Tibial artery (tissue), 4 donors: ENCODE measurements around the gene CTPS1.

Source experiments
- DNase-seq, 2 donors: peaks; one replicate each; pipeline ENCODE4 v3.0.0-alpha.2; 2019
- H3K27ac ChIP-seq, 2 donors: fragments of 200-600 bp; sonication (generic) in 1 of 2; 1 replicate in 1 of 2; 2 replicates in 1 of 2; pipeline ENCODE4 v1.5.1; 2018 to 2019; ENCODE audit warnings: mild to moderate bottlenecking in 1 of 2
- H3K27me3 ChIP-seq, 2 donors: fragments of 200-600 bp; sonication (generic) in 1 of 2; one replicate each; pipeline versions ENCODE4 v1.5.1 to v1.6.0; 2016 to 2019
- H3K36me3 ChIP-seq, 3 donors: fragments of 200-600 bp; sonication (generic) in 2 of 3; one replicate each; pipeline ENCODE4 v1.5.1; 2016 to 2019; ENCODE audit warnings: mild to moderate bottlenecking in 2 of 3
- H3K4me1 ChIP-seq, 4 donors: fragments of 200-600 bp; sonication (generic) in 2 of 4; 1 replicate in 3 of 4; 2 replicates in 1 of 4; pipeline ENCODE4 v1.5.1; 2016 to 2019
- H3K4me3 ChIP-seq, 2 donors: fragments of 200-600 bp; sonication (generic) in 1 of 2; 1 replicate in 1 of 2; 2 replicates in 1 of 2; pipeline ENCODE4 v1.5.1; 2018 to 2019; ENCODE audit warnings: mild to moderate bottlenecking in 2 of 2
- H3K9me3 ChIP-seq, 3 donors: fragments of 200-600 bp; sonication (generic) in 1 of 3; one replicate each; pipeline ENCODE4 v1.5.1; 2016 to 2019
- CTCF ChIP-seq, 2 experiments: fragments of 200-600 bp in 1 of 2; fragments of 450-650 bp in 1 of 2; IDR thresholded peaks; one replicate each; pipeline ENCODE4 v1.5.1; 2017 to 2019; ENCODE audit warnings: antibody characterized with exemption in 2 of 2, mild to moderate bottlenecking in 1 of 2, moderate library complexity in 1 of 2
- intact Hi-C: fragments of 100-400 bp; cut with DNase I; formaldehyde crosslinking; loops from one replicate; pipeline ENCODE4 v1.15.0; 2023; ENCODE audit warnings: low total_unique reads

CTPS1 gene

GRCh38 chr1:40979241-40980067 is at the start of gene CTPS1:
Gene CTPS1, plus strand, starts transcription at chr1:40979696. Its CDS starts 3,595 bp downstream, at chr1:40983291.
- Histone ChIP-seq H3K27me3 (no peaks in the 10 kb centered on the region), H3K9me3 (no peaks in the 10 kb centered on the region), H3K4me1 (peaks cover 0 to 73% (median 38%) of the 10 kb centered on the region in 4 donors), H3K4me3 (peak within 1 kb of the TSS; percentile 78 to 89), H3K27ac (peak within 1 kb of the TSS; percentile 91 to 97), H3K36me3 (peaks cover 0 to under 1% (median 0%) of the 10 kb centered on the region in 3 donors)
- intact Hi-C loops, result no loop called here
- peak in 1 of 2 experiments; percentile 22 for TF ChIP-seq CTCF (IDR thresholded peaks at IDR 0.05)
- peak; percentile 92 to 97 for DNase-seq

GRCh38 chr1:40930174-40930964 is 49.1 kb upstream of the CTPS1 start:
- intact Hi-C loops, result no loop called here
- peak in 1 of 2 donors; percentile 51 for DNase-seq
- no peak overlapping the region for H3K27ac ChIP-seq

GRCh38 chr1:40931601-40932000 is 47.9 kb upstream of the CTPS1 start:
- peak in 1 of 2 donors; percentile 24 for DNase-seq
- TF ChIP-seq CTCF (IDR thresholded peaks at IDR 0.05), result no peak
- H3K36me3 ChIP-seq, result no peaks in the 10 kb centered on the region
- H3K4me1 ChIP-seq, result peaks cover 0 to 5% (median 1%) of the 10 kb centered on the region in 4 donors
- no peaks in the 10 kb centered on the region for H3K9me3 ChIP-seq
- intact Hi-C loops, result no loop called here
- H3K27ac ChIP-seq, result no peak overlapping the region
- no peak overlapping the region for H3K4me3 ChIP-seq
- H3K27me3 ChIP-seq, result no peaks in the 10 kb centered on the region

More at GRCh38 chr1:40930174-40930964, 49.1 kb upstream of the CTPS1 start:
- Histone ChIP-seq H3K4me3 (no peak overlapping the region), H3K36me3 (no peaks in the 10 kb centered on the region), H3K4me1 (peaks cover 0 to 5% (median 0%) of the 10 kb centered on the region in 4 donors), H3K27me3 (no peaks in the 10 kb centered on the region), H3K9me3 (no peaks in the 10 kb centered on the region)
- TF ChIP-seq CTCF (IDR thresholded peaks at IDR 0.05), result no peak

GRCh38 chr1:40932006-40932405 is 47.5 kb upstream of the CTPS1 start:
- no peaks in the 10 kb centered on the region for H3K36me3 ChIP-seq
- no peak overlapping the region for H3K4me3 ChIP-seq
- peak in 1 of 2 donors; percentile 39 for DNase-seq
- no peak overlapping the region for H3K27ac ChIP-seq
- H3K9me3 ChIP-seq, result no peaks in the 10 kb centered on the region
- H3K4me1 ChIP-seq, result peaks cover 0 to 5% (median 2%) of the 10 kb centered on the region in 4 donors
- H3K27me3 ChIP-seq, result no peaks in the 10 kb centered on the region
- intact Hi-C loops, result no loop called here
- TF ChIP-seq CTCF (IDR thresholded peaks at IDR 0.05), result no peak

- H3K9me3 ChIP-seq, result no peaks in the 10 kb centered on the region
- no peak overlapping the region for H3K27ac ChIP-seq
- no peak for TF ChIP-seq CTCF (IDR thresholded peaks at IDR 0.05)
- H3K4me3 ChIP-seq, result no peak overlapping the region
- intact Hi-C loops, result no loop called here
- no peaks in the 10 kb centered on the region for H3K36me3 ChIP-seq
- peak in 1 of 2 donors; percentile 20 for DNase-seq
- peaks cover 0 to 39% (median 21%) of the 10 kb centered on the region in 4 donors for H3K4me1 ChIP-seq
- H3K27me3 ChIP-seq, result no peaks in the 10 kb centered on the region
These were observed 42.6 kb upstream of the CTPS1 start for GRCh38 chr1:40936931-40937339.
